GM18867 (cell line): Measurements from ENCODE around the gene MBD3.

Experiments used
- ATAC-seq: cut with Tn5 transposase; IDR thresholded peaks from one replicate; pipeline ENCODE4 v1.9.1; 2021; ENCODE audit warnings: mild to moderate bottlenecking, moderate library complexity; ENCODE audit not compliant: unreplicated experiment

The MBD3 gene

DNA sequence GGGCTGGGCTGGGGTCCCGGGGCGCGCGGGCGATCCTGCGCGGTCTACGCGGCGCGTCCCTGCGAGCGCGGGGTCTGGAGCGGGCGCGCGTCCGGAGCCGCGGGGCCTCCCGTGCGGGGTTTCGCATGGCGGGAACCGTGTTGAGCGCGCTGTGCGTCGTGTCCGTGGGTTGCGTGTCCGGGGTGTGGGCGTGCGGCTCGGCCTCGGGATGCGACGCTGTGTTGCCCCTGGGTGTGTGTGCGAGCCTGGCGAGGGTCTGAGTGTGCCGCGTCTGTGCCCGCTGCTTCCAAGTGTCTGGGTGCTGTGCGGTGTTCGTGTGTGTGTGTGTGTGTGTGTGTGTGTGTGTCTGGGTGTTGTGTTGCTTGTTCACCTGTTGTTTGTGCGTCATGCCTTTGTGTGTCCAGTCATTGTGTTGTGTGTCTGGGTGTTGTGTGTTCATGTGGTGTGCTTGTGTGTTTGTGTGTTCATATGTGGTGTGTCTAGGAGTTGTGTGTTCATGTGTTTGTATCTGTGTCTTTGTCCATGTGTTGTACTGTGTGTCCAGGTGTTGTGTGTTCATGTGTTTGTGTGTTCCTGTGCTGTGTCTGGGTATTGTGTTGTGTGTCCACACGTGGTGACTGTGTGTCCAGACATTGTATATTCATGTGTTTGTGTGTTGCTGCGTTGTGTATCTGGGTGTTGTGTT lies 68.2 kb downstream of the MBD3 start:
- ATAC-seq: no peak
